Kidney tubule cell (primary cell): ENCODE results near the gene OTP.
"Not testable (repeated sequence)": the region's sequence is repeated elsewhere in the genome, so short reads cannot be mapped to it uniquely, and the experiment has no call there.

ENCODE experiments used
- DNase-seq: peaks from one replicate; pipeline ENCODE4 v3.0.0-alpha.2; 2018; ENCODE audit warnings: low spot score

The OTP gene

GRCh38 chr5:77608927-77609326 lies 29.6 kb downstream of the OTP start:
- not testable (repeated sequence) for DNase-seq

DNA sequence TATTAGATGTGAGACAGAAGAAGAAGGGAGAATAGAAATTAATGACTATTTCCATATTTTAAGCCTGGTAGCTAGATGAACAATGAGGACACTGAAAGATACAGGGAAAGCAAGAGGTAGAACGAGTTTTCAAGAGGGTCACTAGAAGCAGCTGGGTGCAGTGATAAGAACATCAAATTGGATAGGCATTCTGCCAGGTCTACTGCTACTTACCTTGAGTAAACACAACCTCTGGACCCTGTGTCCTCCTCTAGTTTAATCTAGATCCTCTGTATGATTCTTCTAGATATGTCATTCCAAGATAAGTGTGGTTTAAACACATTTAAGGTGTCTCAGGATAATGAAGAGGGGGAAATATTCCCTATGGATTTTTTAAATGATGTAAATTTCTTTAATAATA lies 31.2 kb downstream of the OTP start:
- no peak for DNase-seq

- DNase-seq = no peak
Observed at GRCh38 chr5:77606279-77606678, 32.2 kb downstream of the OTP start.

DNA sequence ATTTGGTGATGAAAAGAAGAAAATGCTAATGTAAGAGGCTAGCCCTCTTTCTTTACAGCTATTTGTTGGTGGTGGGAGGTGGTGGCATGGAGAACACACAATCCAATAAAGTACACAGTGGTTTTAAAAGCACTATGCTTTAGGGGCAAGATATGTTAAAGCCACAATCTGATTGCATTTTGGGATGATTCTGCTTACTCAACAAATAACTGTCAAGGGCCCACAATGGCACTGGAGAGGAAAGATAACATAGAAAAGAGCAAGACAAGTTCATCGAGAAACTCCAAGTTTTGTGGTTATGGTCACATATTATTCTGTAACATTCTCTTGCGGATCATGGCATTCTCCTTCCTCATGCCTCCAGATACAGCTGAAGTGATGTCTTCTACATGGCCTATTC lies 38.8 kb downstream of the OTP start:
- no peak for DNase-seq

DNA sequence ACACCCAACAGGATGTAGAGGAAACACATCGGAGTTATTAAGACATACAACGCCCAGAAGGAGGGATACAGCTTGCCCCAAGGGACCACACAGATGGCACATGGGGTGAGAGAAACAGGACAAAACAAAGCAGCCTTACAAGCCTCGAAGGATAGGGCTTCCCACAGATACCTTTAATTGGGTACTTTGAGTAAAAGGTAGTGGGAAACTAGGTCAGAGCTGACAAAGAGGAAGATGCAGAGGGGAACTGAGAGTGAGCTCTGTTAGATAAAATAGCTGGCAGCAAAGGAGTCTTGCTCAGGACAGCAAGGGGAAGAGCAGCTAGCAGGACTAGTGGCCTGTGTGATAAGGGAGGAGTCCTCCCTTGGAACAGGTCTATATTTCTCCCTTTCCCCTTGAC lies 48.2 kb downstream of the OTP start:
- DNase-seq = no peak

- no peak for DNase-seq
Observed at GRCh38 chr5:77588175-77588574, 50.3 kb downstream of the OTP start.

DNA sequence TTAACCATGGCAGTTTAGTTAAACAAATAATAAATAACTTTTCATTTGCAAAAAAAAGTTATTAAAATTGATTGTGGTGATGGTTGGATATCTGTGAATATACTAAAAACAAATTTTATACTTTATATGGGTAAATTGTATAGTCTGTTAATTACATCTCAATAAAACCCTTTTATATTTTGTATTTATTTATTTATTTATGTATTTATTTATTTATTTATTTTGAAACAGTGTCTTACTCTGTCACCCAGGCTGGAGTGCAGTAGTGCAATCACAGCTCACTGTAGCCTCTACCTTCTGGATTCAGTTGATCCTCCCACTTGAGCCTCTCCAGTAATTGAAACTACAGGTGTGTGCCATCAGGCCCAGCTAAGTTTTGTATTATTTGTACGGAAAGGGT lies 52.4 kb downstream of the OTP start:
- DNase-seq = no peak

- DNase-seq = not testable (repeated sequence)
Observed at GRCh38 chr5:77582143-77582542, 56.4 kb downstream of the OTP start.
